Measurements from ENCODE around the gene COG3.

- TF ChIP-seq EZH2phosphoT487 (IDR thresholded peaks at IDR 0.05; ENCODE audit: borderline replicate concordance, low read depth, low read length): no peak
- TF ChIP-seq, protein P1, sequence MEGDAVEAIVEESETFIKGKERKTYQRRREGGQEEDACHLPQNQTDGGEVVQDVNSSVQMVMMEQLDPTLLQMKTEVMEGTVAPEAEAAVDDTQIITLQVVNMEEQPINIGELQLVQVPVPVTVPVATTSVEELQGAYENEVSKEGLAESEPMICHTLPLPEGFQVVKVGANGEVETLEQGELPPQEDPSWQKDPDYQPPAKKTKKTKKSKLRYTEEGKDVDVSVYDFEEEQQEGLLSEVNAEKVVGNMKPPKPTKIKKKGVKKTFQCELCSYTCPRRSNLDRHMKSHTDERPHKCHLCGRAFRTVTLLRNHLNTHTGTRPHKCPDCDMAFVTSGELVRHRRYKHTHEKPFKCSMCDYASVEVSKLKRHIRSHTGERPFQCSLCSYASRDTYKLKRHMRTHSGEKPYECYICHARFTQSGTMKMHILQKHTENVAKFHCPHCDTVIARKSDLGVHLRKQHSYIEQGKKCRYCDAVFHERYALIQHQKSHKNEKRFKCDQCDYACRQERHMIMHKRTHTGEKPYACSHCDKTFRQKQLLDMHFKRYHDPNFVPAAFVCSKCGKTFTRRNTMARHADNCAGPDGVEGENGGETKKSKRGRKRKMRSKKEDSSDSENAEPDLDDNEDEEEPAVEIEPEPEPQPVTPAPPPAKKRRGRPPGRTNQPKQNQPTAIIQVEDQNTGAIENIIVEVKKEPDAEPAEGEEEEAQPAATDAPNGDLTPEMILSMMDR (conservative IDR thresholded peaks at IDR 0.05; ENCODE audit: low read length): no peak
These were observed 49.6 kb upstream of the COG3 start for GRCh38 chr13:45415112-45415511.
